Tibial nerve (tissue), 3 donors: ENCODE results near the gene PHYH.

ENCODE experiments used
- CTCF ChIP-seq, 5 experiments: fragments of 200-600 bp in 3 of 5; fragments of 450-650 bp in 2 of 5; sonication (generic) in 3 of 5; IDR thresholded peaks; one replicate each; pipeline ENCODE4 v1.5.1; 2016 to 2019; ENCODE audit warnings: antibody characterized with exemption in 5 of 5, mild to moderate bottlenecking in 3 of 5, moderate library complexity in 2 of 5
- POLR2A ChIP-seq, 2 donors: fragments of 450-650 bp; IDR thresholded peaks; one replicate each; pipeline ENCODE4 v1.6.1; 2017; ENCODE audit warnings: antibody characterized with exemption in 2 of 2, mild to moderate bottlenecking in 2 of 2, moderate library complexity in 2 of 2

- TF ChIP-seq CTCF (IDR thresholded peaks at IDR 0.05) (no peak), POLR2A (IDR thresholded peaks at IDR 0.05) (no peak)
Measured at GRCh38 chr10:13310518-13311176, 10.8 kb upstream of the PHYH start.
